HepG2 (cell line): ENCODE data around the gene VAV2. TPM values are rescaled to one million over a fixed set of nuclear protein-coding genes. Genes with fewer than 3 reads are reported as not detected.

Source experiments
- ARNTL ChIP-seq: sonication (generic); formaldehyde crosslinking; IDR thresholded peaks from 2 replicates; pipeline ENCODE4 v1.4.0; 2020; ENCODE audit warnings: mild to moderate bottlenecking, missing genetic modification reagents
- EED ChIP-seq: sonication (generic); formaldehyde crosslinking; IDR thresholded peaks from 2 replicates; pipeline ENCODE4 v1.5.0; 2020; ENCODE audit warnings: mild to moderate bottlenecking, missing genetic modification reagents
- FOXK1 ChIP-seq: sonication (generic); formaldehyde crosslinking; IDR thresholded peaks from 2 replicates; pipeline ENCODE4 v1.4.0; 2020; ENCODE audit warnings: low read depth, missing genetic modification reagents, borderline replicate concordance
- GTF2F1 ChIP-seq: fragments of 150-350 bp; IDR thresholded peaks from 2 replicates; pipeline ENCODE4 v1.6.1; 2014; ENCODE audit warnings: low read length
- MIER2 ChIP-seq: IDR thresholded peaks from 2 replicates; pipeline ENCODE4 v1.6.1; 2016; ENCODE audit warnings: missing biosample characterization, missing genetic modification reagents
- NFE2 ChIP-seq: sonication (generic); formaldehyde crosslinking; IDR thresholded peaks from 2 replicates; pipeline ENCODE4 v1.4.0; 2020; ENCODE audit warnings: missing genetic modification reagents
- NR2F1 ChIP-seq, 2 experiments: fragments of 450-650 bp in 1 of 2; formaldehyde crosslinking in 1 of 2; IDR thresholded peaks; 2 replicates each; pipeline versions ENCODE4 v1.5.0 to v1.6.1; 2016 to 2020; ENCODE audit warnings: mild to moderate bottlenecking in 1 of 2, missing compliant biosample characterization in 1 of 2, missing genetic modification reagents in 1 of 2, moderate library complexity in 1 of 2
- ONECUT2 ChIP-seq: sonication (generic); formaldehyde crosslinking; IDR thresholded peaks from 2 replicates; pipeline ENCODE4 v1.4.0; 2020; ENCODE audit warnings: missing genetic modification reagents
- PCBP2 ChIP-seq: fragments of 200-400 bp; formaldehyde crosslinking; optimal IDR thresholded peaks from 2 replicates; pipeline ENCODE3; 2018; ENCODE audit warnings: low read length, low read depth; ENCODE audit not compliant: poor library complexity, severe bottlenecking
- SIN3A ChIP-seq: IDR thresholded peaks from 2 replicates; pipeline ENCODE4 v1.6.1; 2011; ENCODE audit warnings: low read depth, mild to moderate bottlenecking, control low read depth, low read length, borderline replicate concordance
- SIX1 ChIP-seq: sonication (generic); formaldehyde crosslinking; IDR thresholded peaks from 2 replicates; pipeline ENCODE4 v1.4.0; 2020; ENCODE audit warnings: missing genetic modification reagents, borderline replicate concordance
- SNRNP70 ChIP-seq: fragments of 200-400 bp; formaldehyde crosslinking; IDR thresholded peaks from 2 replicates; pipeline ENCODE4 v1.6.1; 2017; ENCODE audit warnings: mild to moderate bottlenecking, low read depth, low read length, moderate library complexity
- SP1 ChIP-seq, 2 experiments: fragments of 450-650 bp in 1 of 2; sonication (generic) in 1 of 2; formaldehyde crosslinking in 1 of 2; IDR thresholded peaks; 2 replicates each; pipeline versions ENCODE4 v1.4.0 to v1.6.1; 2016 to 2020; ENCODE audit warnings: missing genetic modification reagents in 1 of 2
- STAG1 ChIP-seq: sonication (generic); formaldehyde crosslinking; IDR thresholded peaks from 2 replicates; pipeline ENCODE4 v1.4.0; 2020; ENCODE audit warnings: missing genetic modification reagents
- THAP11 ChIP-seq: IDR thresholded peaks from 2 replicates; pipeline ENCODE4 v1.6.1; 2016; ENCODE audit warnings: missing biosample characterization, missing genetic modification reagents
- THRA ChIP-seq: sonication (generic); formaldehyde crosslinking; IDR thresholded peaks from 2 replicates; pipeline ENCODE4 v1.4.0; 2020; ENCODE audit warnings: missing genetic modification reagents, borderline replicate concordance
- ZBTB1 ChIP-seq: sonication (generic); formaldehyde crosslinking; IDR thresholded peaks from 2 replicates; pipeline ENCODE4 v1.4.0; 2020; ENCODE audit warnings: missing genetic modification reagents, borderline replicate concordance
- ZKSCAN1 ChIP-seq: fragments of 150-350 bp; IDR thresholded peaks from 2 replicates; pipeline ENCODE4 v1.6.1; 2014; ENCODE audit warnings: low read length
- ZNF343 ChIP-seq: sonication (generic); formaldehyde crosslinking; IDR thresholded peaks from 2 replicates; pipeline ENCODE4 v1.4.0; 2020; ENCODE audit warnings: mild to moderate bottlenecking, missing genetic modification reagents
- ZNF350 ChIP-seq: sonication (generic); formaldehyde crosslinking; IDR thresholded peaks from 2 replicates; pipeline ENCODE4 v1.4.0; 2020; ENCODE audit warnings: mild to moderate bottlenecking, low read depth, missing genetic modification reagents, borderline replicate concordance
- ZNF660 ChIP-seq: sonication (generic); formaldehyde crosslinking; IDR thresholded peaks from 2 replicates; pipeline ENCODE4 v1.5.1; 2020; ENCODE audit warnings: mild to moderate bottlenecking, low read depth, missing genetic modification reagents, borderline replicate concordance
- ZNF75D ChIP-seq: sonication (generic); formaldehyde crosslinking; IDR thresholded peaks from 2 replicates; pipeline ENCODE4 v1.8.1; 2023; ENCODE audit warnings: missing genetic modification reagents, mild to moderate bottlenecking, borderline replicate concordance
- ZNF792 ChIP-seq: IDR thresholded peaks from 2 replicates; pipeline ENCODE4 v1.6.1; 2016
- polyA plus RNA-seq, 8 experiments: library from polyadenylated mRNA; depleted of rRNA in 3 of 8; stranded (reverse) in 7 of 8; unstranded in 1 of 8; fragments of >200 nt; fragmentation: Illumina TruSeq in 4 of 8; extraction: Trizol in 4 of 8; gene quantifications; 2 replicates each; pipeline versions ENCODE4 v1.2.1 to v1.2.3, GENCODE V29; 2011 to 2016; ENCODE audit warnings: low read depth in 4 of 8, missing spikeins in 1 of 8, mixed read lengths in 1 of 8; ENCODE audit not compliant: insufficient read depth in 1 of 8
- total RNA-seq, 5 experiments: library from RNA; depleted of rRNA; stranded (reverse); fragments of >200 nt; fragmentation: Illumina TruSeq; extraction: Trizol; gene quantifications; 2 replicates each; pipeline ENCODE4 v1.2.3, GENCODE V29; 2016; ENCODE audit warnings: low read depth in 1 of 5
- TF ChIP-seq, protein P1 (sequence below): sonication (generic); formaldehyde crosslinking; IDR thresholded peaks from 2 replicates; pipeline ENCODE4 v1.4.0; 2020; ENCODE audit warnings: missing genetic modification reagents, borderline replicate concordance

VAV2 gene
- total and polyA plus RNA-seq, 2 of the 13 experiments (the other 11 are each of a cell fraction or from before 2014, with no cell fraction given), result 22.5 to 22.9 TPM

DNA sequence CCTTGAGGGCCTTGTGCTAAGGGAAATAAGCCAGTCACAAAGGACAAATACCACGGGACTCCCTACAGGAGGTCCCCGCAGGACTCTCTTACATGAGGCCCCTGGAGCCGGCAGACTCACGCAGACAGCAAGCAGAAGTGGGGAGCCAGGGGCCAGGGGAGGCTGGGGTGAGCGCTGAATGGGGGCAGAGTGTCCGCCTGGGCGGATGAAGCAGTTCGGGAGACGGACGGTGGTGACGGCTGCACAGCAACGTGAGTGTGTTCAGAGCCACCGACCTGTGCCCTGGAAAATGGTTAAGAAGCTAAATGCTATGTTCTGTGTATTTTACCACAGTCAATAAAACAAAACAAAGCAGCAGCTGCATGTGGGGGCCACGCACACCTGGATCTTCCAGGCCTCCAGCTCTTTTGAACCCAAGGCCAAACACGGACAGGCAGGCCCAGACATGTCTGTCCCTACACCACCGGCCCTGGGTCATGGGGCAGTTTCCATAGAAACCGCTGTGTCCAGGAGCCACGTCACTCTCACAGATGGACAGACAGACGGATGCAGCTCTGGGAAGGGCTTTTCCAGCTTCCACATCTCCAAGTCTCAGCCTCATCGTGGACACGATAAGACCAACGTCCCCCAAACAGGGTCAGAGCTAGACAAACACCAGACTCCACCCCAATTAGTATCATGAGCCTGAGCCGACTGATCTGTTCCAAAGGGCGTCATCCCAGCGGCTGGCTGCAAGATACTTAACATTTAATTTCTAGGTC, 103.9 kb downstream of the VAV2 start (continued):
- TF ChIP-seq MIER2 (no peak), SP1 (IDR thresholded peaks at IDR 0.05) (no peak), SP1 (CRISPR knock-in tag; IDR thresholded peaks at IDR 0.05) (no peak), PCBP2 (no peak), STAG1 (CRISPR knock-in tag) (peak; percentile 12; the same call in 1 of the 2 replicates), NR2F1 (CRISPR knock-in tag; IDR thresholded peaks at IDR 0.05) (peak; percentile 12 to 22; a peak in 2 of 4 replicates), THRA (CRISPR knock-in tag) (0 out of 2 replicates have a peak, but pooled peaks have one; percentile 55), ZNF343 (CRISPR knock-in tag) (no peak), ZNF75D (CRISPR knock-in tag) (no peak), SIX1 (peak; percentile 66; the same call in 1 of the 2 replicates), ZNF350 (peak; percentile 36; the same call in 1 of the 2 replicates), ZNF660 (no peak), ARNTL (CRISPR knock-in tag) (peak; percentile 82; the same call in 1 of the 2 replicates), THAP11 (CRISPR knock-in tag) (no peak; the same call in 1 of the 2 replicates), ZBTB1 (CRISPR knock-in tag) (no peak), EED (CRISPR knock-in tag) (no peak), ZKSCAN1 (no peak), NFE2 (CRISPR knock-in tag) (no peak), ONECUT2 (peak; percentile 59), FOXK1 (CRISPR knock-in tag) (no peak), ZNF792 (CRISPR knock-in tag) (no peak), SIN3A (peak; percentile 75; the same call in 1 of the 2 replicates), GTF2F1 (no peak), SNRNP70 (no peak)
- TF ChIP-seq, protein P1, sequence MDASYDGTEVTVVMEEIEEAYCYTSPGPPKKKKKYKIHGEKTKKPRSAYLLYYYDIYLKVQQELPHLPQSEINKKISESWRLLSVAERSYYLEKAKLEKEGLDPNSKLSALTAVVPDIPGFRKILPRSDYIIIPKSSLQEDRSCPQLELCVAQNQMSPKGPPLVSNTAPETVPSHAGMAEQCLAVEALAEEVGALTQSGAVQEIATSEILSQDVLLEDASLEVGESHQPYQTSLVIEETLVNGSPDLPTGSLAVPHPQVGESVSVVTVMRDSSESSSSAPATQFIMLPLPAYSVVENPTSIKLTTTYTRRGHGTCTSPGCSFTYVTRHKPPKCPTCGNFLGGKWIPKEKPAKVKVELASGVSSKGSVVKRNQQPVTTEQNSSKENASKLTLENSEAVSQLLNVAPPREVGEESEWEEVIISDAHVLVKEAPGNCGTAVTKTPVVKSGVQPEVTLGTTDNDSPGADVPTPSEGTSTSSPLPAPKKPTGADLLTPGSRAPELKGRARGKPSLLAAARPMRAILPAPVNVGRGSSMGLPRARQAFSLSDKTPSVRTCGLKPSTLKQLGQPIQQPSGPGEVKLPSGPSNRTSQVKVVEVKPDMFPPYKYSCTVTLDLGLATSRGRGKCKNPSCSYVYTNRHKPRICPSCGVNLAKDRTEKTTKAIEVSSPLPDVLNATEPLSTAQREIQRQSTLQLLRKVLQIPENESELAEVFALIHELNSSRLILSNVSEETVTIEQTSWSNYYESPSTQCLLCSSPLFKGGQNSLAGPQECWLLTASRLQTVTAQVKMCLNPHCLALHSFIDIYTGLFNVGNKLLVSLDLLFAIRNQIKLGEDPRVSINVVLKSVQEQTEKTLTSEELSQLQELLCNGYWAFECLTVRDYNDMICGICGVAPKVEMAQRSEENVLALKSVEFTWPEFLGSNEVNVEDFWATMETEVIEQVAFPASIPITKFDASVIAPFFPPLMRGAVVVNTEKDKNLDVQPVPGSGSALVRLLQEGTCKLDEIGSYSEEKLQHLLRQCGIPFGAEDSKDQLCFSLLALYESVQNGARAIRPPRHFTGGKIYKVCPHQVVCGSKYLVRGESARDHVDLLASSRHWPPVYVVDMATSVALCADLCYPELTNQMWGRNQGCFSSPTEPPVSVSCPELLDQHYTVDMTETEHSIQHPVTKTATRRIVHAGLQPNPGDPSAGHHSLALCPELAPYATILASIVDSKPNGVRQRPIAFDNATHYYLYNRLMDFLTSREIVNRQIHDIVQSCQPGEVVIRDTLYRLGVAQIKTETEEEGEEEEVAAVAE (CRISPR knock-in tag), result no peak
